Memory B cell (primary cell): Measurements from ENCODE around the gene PPARG.
"Not testable (repeated sequence)": the region's sequence is repeated elsewhere in the genome, so short reads cannot be mapped to it uniquely, and the experiment has no call there.

Source experiments
- ATAC-seq: fragments of 150-1000 bp; cut with Tn5 transposase; 2 replicates; pipeline ENCODE4 v1.10.0; 2021; ENCODE audit warnings: low read depth, mild to moderate bottlenecking, moderate library complexity
- DNase-seq, 2 donors: peaks; one replicate each; pipeline ENCODE4 v3.0.0; 2022; ENCODE audit warnings: low spot score in 2 of 2
- H3K27ac Mint-ChIP-seq: one replicate; pipeline ENCODE4 v1.8.0; 2022; ENCODE audit warnings: mild to moderate bottlenecking, moderate library complexity, mixed read lengths
- H3K27me3 Mint-ChIP-seq: one replicate; pipeline ENCODE4 v1.8.0; 2022; ENCODE audit warnings: mixed read lengths
- H3K36me3 Mint-ChIP-seq: one replicate; pipeline ENCODE4 v1.8.0; 2022; ENCODE audit warnings: mild to moderate bottlenecking, mixed read lengths
- H3K4me1 Mint-ChIP-seq: one replicate; pipeline ENCODE4 v1.8.0; 2022; ENCODE audit warnings: mixed read lengths
- H3K4me3 Mint-ChIP-seq: one replicate; pipeline ENCODE4 v1.8.0; 2022; ENCODE audit warnings: mild to moderate bottlenecking, moderate library complexity, mixed read lengths
- H3K9me3 Mint-ChIP-seq: one replicate; pipeline ENCODE4 v1.8.0; 2022; ENCODE audit warnings: mixed read lengths

Gene PPARG

DNA sequence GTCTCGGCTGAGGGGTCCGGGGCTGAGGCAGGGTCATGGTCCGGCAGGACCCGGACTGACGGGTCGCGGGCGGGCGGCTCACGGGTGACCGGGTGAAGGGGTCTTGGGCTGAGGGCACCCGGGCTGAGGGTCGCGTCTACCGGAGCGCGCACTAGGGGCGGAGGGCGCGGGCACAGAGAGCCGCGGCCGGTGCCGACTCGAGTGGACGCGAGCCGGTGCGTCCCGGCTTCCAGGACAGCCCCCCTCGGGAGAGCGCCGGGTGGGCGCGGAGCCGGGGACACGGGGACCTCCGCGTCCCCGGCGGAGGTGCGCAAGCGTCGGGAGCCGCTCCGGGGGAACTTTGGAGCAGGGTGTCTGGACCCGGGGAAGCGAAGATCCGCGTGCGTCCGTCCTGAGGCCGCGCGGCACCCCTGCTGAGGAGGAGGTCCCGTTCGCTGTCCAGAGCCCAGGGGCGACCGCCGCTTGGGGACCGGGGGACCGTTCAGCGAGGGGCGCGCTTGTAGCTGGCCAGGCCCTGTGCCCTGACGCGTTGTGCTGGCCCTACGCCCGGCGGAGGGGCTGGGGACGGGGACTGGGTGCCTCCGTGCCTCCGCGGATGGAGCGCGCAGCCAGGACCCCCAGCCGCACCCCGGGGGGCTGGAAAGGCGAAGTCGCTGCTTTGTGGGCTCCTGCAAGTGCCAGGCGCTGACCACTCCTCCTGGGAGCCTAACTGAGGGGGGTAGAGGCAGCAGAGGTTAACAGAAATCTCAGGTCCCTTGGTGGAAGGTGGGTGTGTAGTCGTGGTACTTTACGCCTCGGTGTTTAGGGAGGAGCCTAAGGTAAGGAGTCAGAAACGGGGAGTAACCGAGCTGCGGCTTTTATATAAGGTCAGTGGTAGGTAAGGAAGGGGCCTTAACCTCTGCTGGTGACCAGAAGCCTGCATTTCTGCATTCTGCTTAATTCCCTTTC lies at the start of gene PPARG:
TSS of gene PPARG (plus strand) at position 889 of the 948 bp plus-strand sequence. CDS start 90,642 bp downstream, outside the sequence.
- Mint-ChIP-seq H3K36me3 (no peaks in the 10 kb centered on the region), H3K27me3 (peaks cover 7% of the 10 kb centered on the region), H3K4me1 (peaks cover 3% of the 10 kb centered on the region), H3K27ac (no peak within 1 kb of the TSS), H3K4me3 (peak within 1 kb of the TSS; percentile 50), H3K9me3 (no peaks in the 10 kb centered on the region)
- no peak for ATAC-seq
- no peak for DNase-seq

DNA sequence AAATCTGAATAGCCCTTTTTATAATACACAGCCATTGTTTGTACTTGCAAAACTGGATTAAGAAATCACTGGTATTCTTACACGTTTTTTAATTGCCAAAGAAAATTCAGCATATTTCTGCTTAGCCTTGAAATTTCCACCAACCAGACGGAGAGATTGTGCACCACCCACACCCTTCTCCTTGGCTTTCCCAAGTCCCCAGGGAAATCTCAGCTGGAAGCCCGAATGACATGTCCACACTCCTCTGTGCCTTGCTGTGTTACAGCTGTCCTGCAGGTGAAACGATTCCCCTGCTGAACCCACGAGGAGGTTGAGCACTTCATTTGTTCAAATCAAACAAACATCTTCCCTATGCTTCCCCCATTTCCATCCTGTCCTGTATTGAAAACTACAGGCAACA lies 49.6 kb upstream of the PPARG start:
- Mint-ChIP-seq H3K27me3 (peaks cover 8% of the 10 kb centered on the region), H3K9me3 (peaks cover 2% of the 10 kb centered on the region), H3K4me3 (no peak overlapping the region), H3K36me3 (no peaks in the 10 kb centered on the region), H3K27ac (no peak overlapping the region), H3K4me1 (no peaks in the 10 kb centered on the region)
- DNase-seq (no peak), ATAC-seq (no peak)

DNA sequence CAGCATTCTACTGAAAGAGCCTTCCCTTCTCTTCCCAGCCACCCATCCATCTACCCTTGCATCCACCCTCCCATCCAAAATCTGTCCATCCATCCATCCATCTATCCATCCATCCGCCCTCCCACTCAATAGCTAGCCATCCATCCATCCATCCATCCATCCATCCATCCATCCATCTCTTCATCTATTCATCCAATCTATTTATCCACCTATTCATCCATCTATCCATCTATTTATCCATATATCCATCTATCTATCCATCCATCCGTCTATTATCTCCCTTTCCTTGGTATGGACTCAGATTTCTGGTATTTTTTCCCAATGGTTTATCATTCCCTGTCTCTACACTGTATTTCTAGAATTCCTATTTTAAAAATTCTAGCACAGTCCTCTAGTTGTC lies 46.1 kb upstream of the PPARG start:
- DNase-seq (no peak), ATAC-seq (no peak)
- H3K4me1 Mint-ChIP-seq = no peaks in the 10 kb centered on the region
- peaks cover 18% of the 10 kb centered on the region for H3K27me3 Mint-ChIP-seq
- H3K36me3 Mint-ChIP-seq = no peaks in the 10 kb centered on the region
- H3K27ac Mint-ChIP-seq = no peak overlapping the region
- peaks cover 4% of the 10 kb centered on the region for H3K9me3 Mint-ChIP-seq
- H3K4me3 Mint-ChIP-seq = no peak overlapping the region

DNA sequence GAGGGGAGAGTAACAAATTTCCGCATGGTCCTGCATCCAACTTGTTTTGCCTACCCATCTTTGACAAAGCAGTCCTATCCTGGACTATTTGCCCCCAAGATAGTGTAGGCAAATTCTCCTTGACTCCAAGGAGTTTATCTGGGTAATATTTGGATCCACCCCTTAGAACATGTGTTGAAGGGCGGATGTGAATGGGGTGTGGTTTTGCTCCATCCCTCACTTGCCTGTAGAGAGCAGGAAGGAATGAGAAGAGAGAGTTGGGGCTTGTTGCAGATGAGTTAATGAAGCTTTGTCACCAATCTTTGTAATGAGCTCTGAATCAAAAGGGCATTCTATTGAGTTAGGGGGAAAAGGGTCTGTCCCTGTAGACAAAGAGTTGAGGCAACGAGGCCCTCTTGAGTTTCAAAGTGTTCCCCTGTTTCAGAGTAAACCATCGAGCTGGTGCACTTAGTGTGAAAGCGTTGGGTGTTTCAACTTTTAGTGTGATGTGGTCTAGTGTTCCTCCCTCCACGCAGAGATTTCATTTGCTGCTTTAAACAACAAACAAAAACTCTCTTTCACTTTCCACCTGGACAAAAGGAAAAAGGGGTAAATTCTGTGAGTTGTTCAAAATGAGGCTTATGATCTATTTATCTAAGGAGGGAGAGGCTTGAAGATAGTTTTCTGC lies 42.2 kb upstream of the PPARG start:
- Mint-ChIP-seq H3K4me3 (no peak overlapping the region), H3K27me3 (peaks cover 18% of the 10 kb centered on the region), H3K36me3 (peaks cover 1% of the 10 kb centered on the region), H3K27ac (no peak overlapping the region), H3K9me3 (peaks cover 9% of the 10 kb centered on the region), H3K4me1 (no peaks in the 10 kb centered on the region)
- no peak for DNase-seq
- no peak for ATAC-seq

DNA sequence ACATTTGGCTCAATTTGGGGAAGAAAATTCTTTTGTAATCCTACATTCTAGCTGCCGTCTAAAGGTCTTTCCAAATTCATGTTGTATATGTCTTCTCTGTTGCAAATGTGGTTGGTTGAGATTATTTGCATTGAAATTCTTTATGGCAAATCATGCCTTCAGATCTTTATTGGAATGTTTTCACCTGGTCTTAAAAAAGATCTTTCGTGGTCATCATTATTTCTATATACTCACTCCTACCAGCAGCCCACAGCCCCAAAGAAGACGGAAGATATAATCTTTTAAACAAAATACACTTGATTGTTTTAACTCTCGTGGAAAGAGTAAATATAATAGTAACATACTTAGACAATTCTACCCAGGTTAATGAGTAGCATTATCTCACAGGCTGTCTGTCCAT lies 41.5 kb upstream of the PPARG start:
- ATAC-seq (no peak), DNase-seq (no peak)
- Mint-ChIP-seq H3K36me3 (peaks cover 1% of the 10 kb centered on the region), H3K27ac (no peak overlapping the region), H3K4me3 (no peak overlapping the region), H3K9me3 (peaks cover 9% of the 10 kb centered on the region), H3K27me3 (peaks cover 18% of the 10 kb centered on the region), H3K4me1 (no peaks in the 10 kb centered on the region)

DNA sequence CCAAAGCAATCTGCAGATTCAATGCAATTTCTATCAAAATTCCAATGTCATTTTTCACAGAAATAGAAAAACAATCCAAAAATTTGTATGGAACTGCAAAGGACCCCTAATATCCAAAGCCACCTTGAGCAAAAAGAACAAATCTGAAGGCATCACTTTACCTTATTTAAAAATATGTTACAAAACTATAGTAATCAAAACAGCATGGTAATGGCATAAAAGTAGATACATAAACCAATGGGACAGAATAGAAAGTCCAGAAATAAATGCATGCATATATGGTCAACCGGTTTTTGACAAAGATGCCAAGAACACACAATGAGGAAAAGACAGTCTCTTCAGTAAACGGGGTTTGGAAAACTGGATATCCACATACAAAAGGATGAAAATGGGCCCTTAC lies 39.4 kb upstream of the PPARG start:
- Mint-ChIP-seq H3K9me3 (peaks cover 9% of the 10 kb centered on the region), H3K27ac (no peak overlapping the region), H3K4me3 (no peak overlapping the region), H3K36me3 (peaks cover 1% of the 10 kb centered on the region), H3K4me1 (peaks cover 2% of the 10 kb centered on the region), H3K27me3 (peaks cover 18% of the 10 kb centered on the region)
- ATAC-seq (no peak), DNase-seq (no peak)

DNA sequence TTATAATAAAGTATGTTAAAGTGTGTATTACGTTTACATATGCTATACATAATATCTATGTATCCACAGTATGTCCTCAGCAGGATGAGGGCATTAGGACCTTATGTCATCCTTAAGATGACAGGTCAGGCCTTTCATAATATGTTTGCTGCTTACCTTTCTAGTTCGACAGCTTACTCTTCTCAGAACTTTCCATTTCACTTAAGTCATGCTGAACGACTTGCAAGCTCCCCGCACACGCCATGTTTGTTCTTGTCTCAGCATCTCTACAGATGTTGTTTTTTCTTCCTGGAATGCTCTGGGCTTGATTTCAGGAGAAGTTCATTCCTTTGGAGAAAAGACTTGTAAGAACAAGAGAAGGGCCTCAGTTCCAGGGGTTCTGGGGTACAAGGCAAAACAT lies 36.0 kb upstream of the PPARG start:
- ATAC-seq (no peak), DNase-seq (no peak)
- Mint-ChIP-seq H3K4me1 (peaks cover 2% of the 10 kb centered on the region), H3K9me3 (peaks cover 8% of the 10 kb centered on the region), H3K27ac (no peak overlapping the region), H3K36me3 (peaks cover 1% of the 10 kb centered on the region), H3K4me3 (no peak overlapping the region), H3K27me3 (peaks cover 8% of the 10 kb centered on the region)

DNA sequence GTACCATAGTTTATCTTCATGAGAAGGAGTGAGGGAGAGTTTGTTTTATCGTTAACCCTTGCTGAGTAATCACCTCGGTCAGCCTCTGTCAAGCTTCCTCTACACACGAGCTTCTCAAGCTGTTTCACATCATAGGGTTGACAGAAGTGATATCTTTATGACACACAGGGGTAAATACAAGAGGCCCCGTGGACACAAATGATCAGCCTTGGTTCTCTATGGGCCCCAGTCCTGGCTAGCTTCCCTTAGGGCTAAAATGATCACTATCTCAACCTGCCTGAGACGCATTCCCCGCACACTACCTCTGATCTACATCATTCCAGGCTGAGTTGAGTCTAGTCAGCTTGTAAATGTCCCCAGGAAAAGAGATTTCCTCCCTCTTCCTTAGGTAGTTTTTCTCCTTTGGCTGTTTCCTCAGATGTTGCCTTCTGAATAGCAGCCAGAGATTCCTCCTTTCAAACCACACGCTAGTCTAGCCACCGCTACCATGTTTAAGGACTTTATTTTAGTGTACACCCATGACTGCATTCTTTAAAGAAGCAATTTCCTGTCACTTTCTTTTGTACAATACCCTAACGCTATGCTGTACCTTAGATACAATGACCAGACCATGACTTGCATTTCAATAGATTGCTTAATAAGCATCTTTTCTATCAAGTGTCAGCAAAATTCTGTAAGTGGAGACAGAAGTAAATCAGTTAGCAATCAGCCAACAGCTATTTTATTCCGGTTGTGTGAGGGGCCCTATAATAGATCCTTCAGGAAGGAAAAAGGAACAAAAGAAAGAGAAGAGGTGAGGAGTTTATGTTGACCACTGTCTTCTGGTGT lies 35.1 kb upstream of the PPARG start:
- ATAC-seq = no peak
- no peak overlapping the region for H3K27ac Mint-ChIP-seq
- H3K4me1 Mint-ChIP-seq = peaks cover 2% of the 10 kb centered on the region
- DNase-seq = no peak
- H3K27me3 Mint-ChIP-seq = peaks cover 15% of the 10 kb centered on the region
- peaks cover 8% of the 10 kb centered on the region for H3K9me3 Mint-ChIP-seq
- H3K36me3 Mint-ChIP-seq = peaks cover 1% of the 10 kb centered on the region
- H3K4me3 Mint-ChIP-seq = no peak overlapping the region

DNA sequence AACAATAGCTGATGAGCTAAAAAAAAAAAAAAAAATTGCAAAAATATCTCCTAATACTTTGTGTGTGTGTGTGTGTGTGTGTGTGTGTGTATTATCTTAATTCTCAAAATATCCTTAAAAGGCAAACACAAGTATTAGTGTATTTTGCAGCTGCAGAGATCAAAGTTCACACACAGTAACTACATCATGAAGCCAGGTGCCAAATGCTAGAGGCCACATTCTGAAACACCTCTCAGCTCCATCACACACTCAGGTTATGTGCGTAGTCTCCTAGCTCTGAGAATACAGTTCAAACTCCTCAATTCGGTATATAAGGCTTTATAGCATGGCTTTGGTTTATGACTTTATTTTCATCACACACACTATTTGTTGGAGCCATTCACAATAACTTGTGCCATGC lies 33.5 kb upstream of the PPARG start:
- H3K9me3 Mint-ChIP-seq = peaks cover 1% of the 10 kb centered on the region
- peaks cover 2% of the 10 kb centered on the region for H3K4me1 Mint-ChIP-seq
- DNase-seq = no peak
- peaks cover 18% of the 10 kb centered on the region for H3K27me3 Mint-ChIP-seq
- H3K27ac Mint-ChIP-seq = no peak overlapping the region
- no peak for ATAC-seq
- H3K36me3 Mint-ChIP-seq = no peaks in the 10 kb centered on the region
- no peak overlapping the region for H3K4me3 Mint-ChIP-seq

DNA sequence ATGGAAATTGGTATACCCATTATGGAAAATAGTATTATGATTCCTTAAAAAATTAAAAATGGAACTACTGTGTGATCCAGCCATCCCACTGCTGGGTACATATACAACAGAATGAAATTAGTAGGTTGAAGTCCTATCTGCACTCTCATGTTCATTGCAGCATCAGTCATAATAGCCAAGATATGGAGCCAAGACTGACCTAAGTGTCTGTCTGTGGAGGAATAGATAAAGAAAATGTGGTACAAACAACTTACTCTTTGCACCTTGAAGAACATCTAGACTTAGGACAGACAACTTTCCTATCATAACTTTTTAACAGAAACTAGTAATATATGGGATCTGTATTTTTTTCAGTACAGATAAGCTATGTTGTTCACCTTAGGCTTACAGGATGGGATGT lies 30.0 kb upstream of the PPARG start:
- ATAC-seq = no peak
- no peak overlapping the region for H3K27ac Mint-ChIP-seq

DNA sequence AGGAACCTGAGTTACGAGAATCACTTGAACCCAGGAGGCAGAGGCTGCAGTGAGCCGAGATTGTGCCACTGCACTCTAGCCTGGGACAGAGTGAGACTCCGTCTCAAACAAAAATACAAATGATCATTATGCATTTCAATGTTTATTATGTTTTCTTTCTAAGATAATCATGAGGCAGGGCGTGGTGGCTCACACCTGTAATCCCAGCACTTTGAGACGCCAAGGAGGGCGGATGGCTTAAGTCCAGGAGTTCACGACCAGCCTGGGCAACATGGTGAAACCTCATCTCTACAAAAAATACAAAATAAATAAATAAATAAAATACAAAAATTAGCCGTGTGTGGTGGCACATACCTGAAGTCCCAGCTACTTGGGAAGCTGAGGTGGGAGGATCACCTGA lies 26.7 kb upstream of the PPARG start:
- not testable (repeated sequence) for H3K4me1 Mint-ChIP-seq, ATAC-seq, H3K36me3 Mint-ChIP-seq, H3K9me3 Mint-ChIP-seq, DNase-seq, H3K27ac Mint-ChIP-seq, H3K4me3 Mint-ChIP-seq
- peaks cover 18% of the 10 kb centered on the region for H3K27me3 Mint-ChIP-seq

More for the DNA sequence above, 30.0 kb upstream of the PPARG start:
- Mint-ChIP-seq H3K36me3 (no peaks in the 10 kb centered on the region), H3K9me3 (peaks cover 1% of the 10 kb centered on the region), H3K4me1 (no peaks in the 10 kb centered on the region), H3K27me3 (peaks cover 20% of the 10 kb centered on the region), H3K4me3 (no peak overlapping the region)
- no peak for DNase-seq

DNA sequence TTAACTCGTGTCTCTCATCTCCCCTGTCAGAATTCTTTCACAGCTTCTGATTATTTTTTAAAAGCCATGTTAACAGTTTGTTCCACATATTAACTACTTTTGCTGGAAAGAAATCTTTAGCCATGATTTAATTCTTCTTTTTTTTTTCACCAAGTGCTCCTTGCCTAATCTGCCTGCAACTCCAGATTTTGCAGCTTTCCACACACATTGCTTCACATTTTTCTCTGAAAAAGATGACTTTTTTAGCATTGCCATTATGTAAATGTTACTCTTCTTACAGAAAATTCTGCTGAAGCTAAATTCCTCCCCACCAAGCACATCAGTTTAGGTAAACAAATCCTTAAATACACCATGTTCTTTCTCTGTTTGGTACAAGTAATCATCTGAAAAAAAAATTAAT lies 23.4 kb upstream of the PPARG start:
- Mint-ChIP-seq H3K27ac (no peak overlapping the region), H3K36me3 (no peaks in the 10 kb centered on the region), H3K4me3 (no peak overlapping the region), H3K27me3 (peaks cover 4% of the 10 kb centered on the region), H3K4me1 (no peaks in the 10 kb centered on the region), H3K9me3 (no peaks in the 10 kb centered on the region)
- ATAC-seq (no peak), DNase-seq (no peak)

DNA sequence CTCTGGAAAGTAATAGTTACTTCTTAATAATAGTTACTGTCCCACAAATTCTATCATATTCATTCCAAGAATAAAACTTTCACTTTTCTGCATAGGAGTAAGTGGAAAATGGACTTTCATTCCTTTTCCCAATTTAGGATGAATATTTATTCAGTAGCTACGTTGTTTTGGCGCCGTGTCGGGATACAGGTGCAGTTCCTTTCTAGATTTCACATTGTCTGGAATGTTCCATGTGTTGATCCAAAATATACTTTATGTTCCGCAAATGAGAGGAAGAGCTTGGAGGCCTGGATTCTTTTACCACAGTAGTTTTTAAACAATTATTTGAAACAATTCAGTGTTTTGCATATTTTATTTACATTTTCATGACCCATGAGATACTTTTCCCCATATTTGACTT lies 22.8 kb upstream of the PPARG start:
- no peak overlapping the region for H3K27ac Mint-ChIP-seq
- H3K36me3 Mint-ChIP-seq = no peaks in the 10 kb centered on the region
- no peak for ATAC-seq
- DNase-seq = no peak
- no peak overlapping the region for H3K4me3 Mint-ChIP-seq
- no peaks in the 10 kb centered on the region for H3K9me3 Mint-ChIP-seq
- no peaks in the 10 kb centered on the region for H3K4me1 Mint-ChIP-seq
- peaks cover 2% of the 10 kb centered on the region for H3K27me3 Mint-ChIP-seq
